Right lobe of liver (tissue), 6 donors: ENCODE data around the gene AQR. TPM values are rescaled to one million over a fixed set of nuclear protein-coding genes. Genes with fewer than 3 reads are reported as not detected.

ENCODE experiments used
- ATAC-seq, 4 donors: fragments of 200-7000 bp; cut with Tn5 transposase; one replicate each; pipeline ENCODE4 v1.9.1; 2020; ENCODE audit warnings: mild to moderate bottlenecking in 4 of 4, moderate library complexity in 4 of 4
- DNase-seq, 3 donors: peaks; one replicate each; pipeline ENCODE4 v3.0.0-alpha.2; 2020
- H3K27ac ChIP-seq, 3 donors: fragments of 200-600 bp; one replicate each; pipeline ENCODE4 v1.8.0; 2022
- H3K27me3 ChIP-seq, 2 donors: fragments of 200-600 bp; one replicate each; pipeline ENCODE4 v1.8.0; 2022
- H3K36me3 ChIP-seq, 4 donors: fragments of 200-600 bp; sonication (generic) in 1 of 4; one replicate each; pipeline versions ENCODE4 v1.5.1 to v1.8.0; 2017 to 2022; ENCODE audit warnings: control low read depth in 1 of 4
- H3K4me1 ChIP-seq, 4 donors: fragments of 200-600 bp; sonication (generic) in 1 of 4; one replicate each; pipeline versions ENCODE4 v1.5.1 to v1.8.0; 2017 to 2022; ENCODE audit warnings: control low read depth in 1 of 4
- H3K4me3 ChIP-seq, 3 donors: fragments of 200-600 bp; one replicate each; pipeline ENCODE4 v1.8.0; 2022
- H3K9me3 ChIP-seq, 4 donors: fragments of 200-600 bp; sonication (generic) in 1 of 4; one replicate each; pipeline versions ENCODE4 v1.5.1 to v1.8.0; 2017 to 2022; ENCODE audit warnings: control low read depth in 1 of 4
- POLR2A ChIP-seq: fragments of 450-650 bp; IDR thresholded peaks from one replicate; pipeline ENCODE4 v1.6.1; 2017; ENCODE audit warnings: antibody characterized with exemption, mild to moderate bottlenecking
- WGBS: methylation state at CpG from one replicate; pipeline ENCODE4 v1.1.6; 2018; ENCODE audit warnings: low coverage, low lambda C conversion rate; ENCODE audit not compliant: insufficient coverage; ENCODE audit errors: missing lambda C conversion rate; 5-methylcytosine and 5-hydroxymethylcytosine counted together
- intact Hi-C, 2 donors: fragments of 100-400 bp; cut with DNase I; formaldehyde crosslinking; loops; one replicate each; pipeline versions ENCODE4 v1.11.2 to v1.14.1; 2022
- total RNA-seq, 6 experiments: library from RNA; depleted of rRNA in 2 of 6; stranded (reverse); fragments of >200 nt in 2 of 6; fragmentation: NEBNext Ultra II Directional in 3 of 6; extraction: Animal tissue kit (Norgen Biotek cat#: 25700) in 3 of 6; gene quantifications; one replicate each; pipeline versions ENCODE4 v1.1.0 to v1.2.4, GENCODE V29; 2016 to 2023
- TF ChIP-seq, protein P1 (sequence below), 4 donors: fragments of 200-600 bp in 3 of 4; fragments of 450-650 bp in 1 of 4; IDR thresholded peaks; one replicate each; pipeline versions ENCODE4 v1.5.1 to v1.8.0; 2016 to 2022; ENCODE audit warnings: antibody characterized with exemption in 4 of 4, mild to moderate bottlenecking in 2 of 4
- donor health status: DM: no; HTN: yes; CAD: no.
- donor health status: DM: no; HTN: no; CAD: no.
- donor health status: DM: no; HTN: no; CAD: no.
- donor health status: DM: no; HTN: yes; CAD: no.
- donor health status: DM: no; HTN: yes; CAD: no.

The AQR gene
- total RNA-seq, 6 experiments from 2014 or later: 9.1 to 15.3 (median 11.8) TPM

DNA sequence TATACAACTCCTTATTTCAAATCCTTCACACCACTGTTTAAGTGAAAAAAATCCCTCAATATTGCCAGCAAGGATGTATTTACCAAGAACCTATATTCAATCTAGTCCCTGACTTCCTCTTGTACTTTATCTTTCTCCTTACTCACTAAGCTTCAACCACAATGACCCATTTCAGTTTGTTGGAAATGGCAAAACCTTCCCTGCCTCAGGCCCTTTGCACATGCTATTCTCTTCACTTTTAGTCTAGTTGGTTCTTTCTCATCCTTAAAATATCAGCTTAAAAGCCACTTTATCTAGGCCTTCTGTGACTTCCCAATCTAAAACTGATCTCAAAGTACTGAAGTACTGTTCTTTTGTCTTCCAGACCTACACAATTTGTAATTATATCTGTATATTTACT lies 92.9 kb downstream of the AQR start:
- H3K4me1 ChIP-seq: no peaks in the 10 kb centered on the region
- no peak overlapping the region for H3K4me3 ChIP-seq
- H3K27me3 ChIP-seq: no peaks in the 10 kb centered on the region
- no peak overlapping the region for H3K27ac ChIP-seq
- no peaks in the 10 kb centered on the region for H3K9me3 ChIP-seq
- intact Hi-C loops: no loop called here
- H3K36me3 ChIP-seq: peaks cover 0 to 25% (median 7%) of the 10 kb centered on the region in 4 donors
- no peak for DNase-seq
- no peak for ATAC-seq
- TF ChIP-seq, protein P1, sequence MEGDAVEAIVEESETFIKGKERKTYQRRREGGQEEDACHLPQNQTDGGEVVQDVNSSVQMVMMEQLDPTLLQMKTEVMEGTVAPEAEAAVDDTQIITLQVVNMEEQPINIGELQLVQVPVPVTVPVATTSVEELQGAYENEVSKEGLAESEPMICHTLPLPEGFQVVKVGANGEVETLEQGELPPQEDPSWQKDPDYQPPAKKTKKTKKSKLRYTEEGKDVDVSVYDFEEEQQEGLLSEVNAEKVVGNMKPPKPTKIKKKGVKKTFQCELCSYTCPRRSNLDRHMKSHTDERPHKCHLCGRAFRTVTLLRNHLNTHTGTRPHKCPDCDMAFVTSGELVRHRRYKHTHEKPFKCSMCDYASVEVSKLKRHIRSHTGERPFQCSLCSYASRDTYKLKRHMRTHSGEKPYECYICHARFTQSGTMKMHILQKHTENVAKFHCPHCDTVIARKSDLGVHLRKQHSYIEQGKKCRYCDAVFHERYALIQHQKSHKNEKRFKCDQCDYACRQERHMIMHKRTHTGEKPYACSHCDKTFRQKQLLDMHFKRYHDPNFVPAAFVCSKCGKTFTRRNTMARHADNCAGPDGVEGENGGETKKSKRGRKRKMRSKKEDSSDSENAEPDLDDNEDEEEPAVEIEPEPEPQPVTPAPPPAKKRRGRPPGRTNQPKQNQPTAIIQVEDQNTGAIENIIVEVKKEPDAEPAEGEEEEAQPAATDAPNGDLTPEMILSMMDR (IDR thresholded peaks at IDR 0.05): no peak
- TF ChIP-seq POLR2A: no peak

DNA sequence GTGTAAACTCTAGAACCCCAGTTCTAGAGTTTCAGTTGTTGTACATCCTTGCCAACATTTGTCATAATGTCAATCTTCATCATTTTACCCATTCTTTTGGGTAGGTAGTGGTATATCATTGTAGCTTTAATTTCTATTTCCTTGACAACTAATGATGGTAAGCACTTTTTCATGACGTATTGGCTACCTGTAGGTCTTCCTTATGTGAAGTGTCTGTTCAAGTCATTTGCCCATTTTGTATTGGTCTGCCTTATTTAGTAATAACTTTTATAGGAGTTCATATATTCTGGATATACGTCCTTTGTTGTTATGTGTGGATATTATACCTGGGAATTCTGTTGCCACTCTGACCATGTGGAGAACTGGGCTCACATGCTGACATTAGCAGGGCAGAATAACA lies 100.4 kb downstream of the AQR start:
- Histone ChIP-seq H3K27me3 (no peaks in the 10 kb centered on the region), H3K4me3 (no peak overlapping the region), H3K9me3 (no peaks in the 10 kb centered on the region), H3K36me3 (peaks cover 0 to 31% (median 3%) of the 10 kb centered on the region in 4 donors), H3K27ac (no peak overlapping the region), H3K4me1 (no peaks in the 10 kb centered on the region)
- ATAC-seq: no peak
- DNase-seq: no peak
- TF ChIP-seq POLR2A: no peak
- TF ChIP-seq, protein P1 (IDR thresholded peaks at IDR 0.05): no peak
- WGBS: 86% methylated on average over 1 of the region's 2 CpGs
- intact Hi-C loops: no loop called here

DNA sequence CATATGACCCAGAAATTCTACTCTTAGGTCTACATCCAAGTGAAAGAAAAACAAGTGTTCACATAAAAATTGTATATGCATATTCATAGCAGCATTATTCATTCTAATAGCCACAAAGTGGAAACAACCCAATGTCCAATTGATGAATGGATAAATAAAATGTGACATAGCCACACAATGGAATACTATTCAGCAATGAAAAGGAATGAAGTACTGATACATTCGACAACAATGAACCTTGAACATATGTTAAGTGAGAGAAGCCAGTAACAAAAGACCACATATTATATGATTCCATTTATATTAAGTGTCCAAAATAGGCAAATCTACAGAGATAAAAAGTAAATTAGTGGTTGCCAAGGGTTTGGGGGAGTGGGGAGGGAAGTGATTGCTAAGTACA lies 104.0 kb downstream of the AQR start:
- no peak for DNase-seq
- TF ChIP-seq, protein P1 (IDR thresholded peaks at IDR 0.05): no peak
- no peak for TF ChIP-seq POLR2A
- Histone ChIP-seq H3K4me3 (no peak overlapping the region), H3K9me3 (no peaks in the 10 kb centered on the region), H3K27ac (no peak overlapping the region), H3K36me3 (peaks cover 0 to 33% (median 0%) of the 10 kb centered on the region in 4 donors), H3K4me1 (no peaks in the 10 kb centered on the region), H3K27me3 (no peaks in the 10 kb centered on the region)
- no peak for ATAC-seq
- intact Hi-C loops: no loop called here
- 79% methylated on average over 1 of the region's 1 CpG for WGBS

DNA sequence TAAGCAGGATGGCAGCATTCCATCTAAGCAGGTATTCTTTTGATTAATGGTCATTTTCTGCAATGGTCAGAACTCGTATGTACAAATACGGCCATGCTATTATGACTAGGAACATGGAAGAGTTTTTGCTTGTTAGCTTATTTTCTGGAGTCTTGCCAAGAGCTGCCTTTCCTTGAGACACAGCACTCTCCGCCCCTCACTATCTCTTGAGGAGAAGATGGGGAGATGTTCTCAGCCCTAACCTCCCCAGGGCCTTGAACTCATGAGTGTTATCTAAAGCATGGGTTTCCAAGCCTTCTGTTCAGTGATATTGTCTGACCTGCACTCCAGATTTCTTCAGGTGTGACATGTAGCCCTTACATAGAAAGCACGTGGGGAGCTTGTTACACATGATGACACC lies 108.3 kb downstream of the AQR start:
- H3K27ac ChIP-seq: no peak overlapping the region
- no peaks in the 10 kb centered on the region for H3K9me3 ChIP-seq
- ATAC-seq: no peak
- no peak overlapping the region for H3K4me3 ChIP-seq
- no peaks in the 10 kb centered on the region for H3K4me1 ChIP-seq
- H3K36me3 ChIP-seq: peaks cover 0 to 33% (median 0%) of the 10 kb centered on the region in 4 donors
- no peaks in the 10 kb centered on the region for H3K27me3 ChIP-seq
- DNase-seq: no peak
- 83% methylated on average over 4 of the region's 4 CpGs for WGBS
- intact Hi-C loops: no loop called here
- TF ChIP-seq, protein P1 (IDR thresholded peaks at IDR 0.05): no peak
- no peak for TF ChIP-seq POLR2A

DNA sequence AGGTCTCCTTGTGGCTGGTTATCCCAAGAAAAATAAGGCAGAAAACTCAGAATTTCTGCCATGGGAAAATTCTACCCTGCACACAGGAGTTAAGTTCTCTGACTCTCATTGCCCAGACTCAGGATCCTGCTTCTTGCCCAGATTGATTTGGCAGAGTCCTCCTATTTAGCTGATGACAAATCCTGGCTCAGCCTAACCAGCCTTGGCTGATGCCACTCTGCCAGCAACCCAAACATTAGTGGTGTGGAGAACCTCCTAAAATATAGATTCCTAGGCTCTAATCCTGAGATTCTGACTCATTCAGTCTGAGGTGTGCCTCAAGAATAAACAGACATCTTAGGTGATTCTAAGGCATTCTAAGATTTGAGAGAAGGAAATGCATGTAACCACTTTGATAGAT lies 113.6 kb downstream of the AQR start:
- peaks cover 0 to 20% (median 0%) of the 10 kb centered on the region in 4 donors for H3K36me3 ChIP-seq
- intact Hi-C loops: no loop called here
- H3K4me1 ChIP-seq: peaks cover 0 to 14% (median 6%) of the 10 kb centered on the region in 4 donors
- H3K27ac ChIP-seq: no peak overlapping the region
- DNase-seq (peak in 2 of 3 donors; percentile 25 to 51), ATAC-seq (peak in 3 of 4 donors; percentile 38 to 77 (median 75))
- no peak overlapping the region for H3K4me3 ChIP-seq
- H3K27me3 ChIP-seq: no peaks in the 10 kb centered on the region
- TF ChIP-seq, protein P1 (IDR thresholded peaks at IDR 0.05): no peak
- TF ChIP-seq POLR2A: no peak
- H3K9me3 ChIP-seq: no peaks in the 10 kb centered on the region
